Measurements from ENCODE around the gene KCNH3. TPM values are rescaled to one million over a fixed set of nuclear protein-coding genes. Genes with fewer than 3 reads are reported as not detected.

KCNH3 gene
- total RNA-seq, 1 donor from 2014 or later = 0.72 TPM

- no peak for TF ChIP-seq CTCF (conservative IDR thresholded peaks at IDR 0.05)
- H3K4me3 Mint-ChIP-seq = peak overlapping the region; percentile 34
- H3K36me3 Mint-ChIP-seq = no peaks in the 10 kb centered on the region
- no peak for DNase-seq (ENCODE audit: extremely low spot score, unreplicated experiment)
- H3K9me3 Mint-ChIP-seq = no peaks in the 10 kb centered on the region
- H3K27me3 Mint-ChIP-seq = peaks cover 51% of the 10 kb centered on the region
- no peak overlapping the region for H3K27ac Mint-ChIP-seq
- peaks cover 5% of the 10 kb centered on the region for H3K4me1 Mint-ChIP-seq (ENCODE audit: unreplicated experiment)
Observed at GRCh38 chr12:49535921-49536525, 2.8 kb upstream of the KCNH3 start.

GRCh38 chr12:49536526-49537071 is 2.2 kb upstream of the KCNH3 start:
- Mint-ChIP-seq H3K4me1 (ENCODE audit: unreplicated experiment) (peaks cover 5% of the 10 kb centered on the region), H3K9me3 (no peaks in the 10 kb centered on the region), H3K27ac (no peak overlapping the region), H3K36me3 (no peaks in the 10 kb centered on the region), H3K27me3 (peaks cover 57% of the 10 kb centered on the region), H3K4me3 (peak overlapping the region; percentile 84)
- no peak for TF ChIP-seq CTCF (conservative IDR thresholded peaks at IDR 0.05)
- DNase-seq (ENCODE audit: extremely low spot score, unreplicated experiment) = no peak

- H3K4me1 Mint-ChIP-seq (ENCODE audit: unreplicated experiment) = peaks cover 5% of the 10 kb centered on the region
- DNase-seq (ENCODE audit: extremely low spot score, unreplicated experiment) = no peak
- H3K4me3 Mint-ChIP-seq = peak overlapping the region; percentile 84
- H3K27me3 Mint-ChIP-seq = peaks cover 64% of the 10 kb centered on the region
- no peaks in the 10 kb centered on the region for H3K9me3 Mint-ChIP-seq
- no peaks in the 10 kb centered on the region for H3K36me3 Mint-ChIP-seq
- no peak for TF ChIP-seq CTCF (conservative IDR thresholded peaks at IDR 0.05)
- no peak overlapping the region for H3K27ac Mint-ChIP-seq
Observed at GRCh38 chr12:49537231-49537751, 1.5 kb upstream of the KCNH3 start.

DNA sequence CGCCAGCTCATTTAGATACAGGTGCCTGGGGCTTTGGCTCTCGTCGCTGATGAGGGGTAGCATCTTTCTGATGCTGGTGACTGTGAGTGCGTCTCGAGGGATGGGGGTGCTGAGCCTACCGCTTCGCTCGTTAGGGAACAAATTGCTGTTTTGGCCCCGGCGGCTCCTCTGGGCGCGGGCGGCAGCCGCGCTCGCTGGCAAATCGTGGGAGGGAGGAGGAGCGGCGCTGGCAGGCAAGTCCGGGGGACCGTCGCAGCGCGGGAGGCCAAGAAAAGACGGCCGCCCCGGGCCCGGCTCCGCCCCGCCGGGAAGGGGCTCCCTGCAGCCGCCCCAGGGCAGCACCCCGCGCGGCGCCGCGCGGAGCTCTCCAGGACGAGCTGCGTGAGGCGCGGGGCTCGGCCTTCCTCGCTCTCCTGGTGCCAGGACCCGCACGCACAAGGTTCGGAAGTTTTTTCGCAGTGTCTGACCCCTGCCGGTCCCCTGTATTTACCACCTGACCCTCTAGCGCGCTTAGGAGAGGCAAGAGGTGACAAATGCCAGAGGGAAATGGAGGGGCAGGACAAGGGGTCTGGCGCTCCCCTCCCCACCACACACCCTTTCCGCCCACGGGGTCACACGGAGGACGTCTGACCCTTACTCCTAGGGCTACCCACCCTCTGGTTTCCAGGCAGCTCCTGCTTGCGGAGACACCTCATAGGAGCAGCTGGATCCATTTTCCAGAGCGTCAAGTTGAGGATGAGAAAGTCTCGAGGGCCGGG is 899 bp upstream of the KCNH3 start:
- Mint-ChIP-seq H3K4me3 (peak overlapping the region; percentile 84), H3K9me3 (no peaks in the 10 kb centered on the region), H3K36me3 (no peaks in the 10 kb centered on the region), H3K27me3 (peaks cover 71% of the 10 kb centered on the region), H3K4me1 (ENCODE audit: unreplicated experiment) (peaks cover 5% of the 10 kb centered on the region), H3K27ac (no peak overlapping the region)
- DNase-seq (ENCODE audit: extremely low spot score, unreplicated experiment) = no peak
- TF ChIP-seq CTCF (conservative IDR thresholded peaks at IDR 0.05) = no peak

GRCh38 chr12:49539406-49540228 is 787 bp downstream of the KCNH3 start:
- no peak for DNase-seq (ENCODE audit: extremely low spot score, unreplicated experiment)
- TF ChIP-seq CTCF (conservative IDR thresholded peaks at IDR 0.05) = no peak
- no peaks in the 10 kb centered on the region for H3K9me3 Mint-ChIP-seq
- no peak overlapping the region for H3K27ac Mint-ChIP-seq
- peaks cover 5% of the 10 kb centered on the region for H3K4me1 Mint-ChIP-seq (ENCODE audit: unreplicated experiment)
- no peaks in the 10 kb centered on the region for H3K36me3 Mint-ChIP-seq
- H3K27me3 Mint-ChIP-seq = peaks cover 86% of the 10 kb centered on the region
- peak overlapping the region; percentile 69 for H3K4me3 Mint-ChIP-seq
